B cell (primary cell): ENCODE data around the gene ACOT9. TPM values are rescaled to one million over a fixed set of nuclear protein-coding genes. Genes with fewer than 3 reads are reported as not detected.
A peak's percentile ranks its signal among the peaks of the same experiment; 100 is the strongest.

ENCODE experiments used
- ATAC-seq: fragments of 200-7000 bp; cut with Tn5 transposase; one replicate; pipeline ENCODE4 v1.10.0; 2021; ENCODE audit warnings: low read depth, mild to moderate bottlenecking, moderate number of reproducible peaks, moderate library complexity
- CTCF ChIA-PET: fragments of 350-600 bp; sonication (Branson Sonifier 250); formaldehyde crosslinking; loops from one replicate; lab custom pipeline; 2021; ENCODE audit warnings: antibody characterized with exemption, inconsistent platforms; lab: Charles Lee
- POLR2A ChIA-PET: fragments of 350-600 bp; sonication (Branson Sonifier 250); formaldehyde crosslinking; loops from one replicate; lab custom pipeline; 2021; ENCODE audit warnings: antibody characterized with exemption; lab: Charles Lee
- DNase-seq: peaks from one replicate; pipeline ENCODE4 v3.0.0; 2013
- H2AFZ ChIP-seq: 2 replicates; pipeline ENCODE4 v1.6.1; 2012; ENCODE audit warnings: mild to moderate bottlenecking, low read depth, low read length; ENCODE audit not compliant: insufficient read depth, poor library complexity, severe bottlenecking
- H3K27ac ChIP-seq, 2 donors: 1 replicate in 1 of 2; 2 replicates in 1 of 2; pipeline ENCODE4 v1.5.1; 2012 to 2013; ENCODE audit warnings: low read length in 2 of 2, mild to moderate bottlenecking in 2 of 2, moderate library complexity in 1 of 2
- H3K27me3 ChIP-seq, 4 experiments: fragments of 200-600 bp in 1 of 4; sonication (generic) in 1 of 4; replicated peaks in 1 of 4; 1 replicate in 2 of 4; 2 replicates in 2 of 4; pipeline versions ENCODE4 v1.6.1 to v1.7.0; 2013 to 2016; ENCODE audit warnings: low read length in 3 of 4, mild to moderate bottlenecking in 2 of 4, mixed read lengths in 1 of 4, moderate library complexity in 1 of 4; ENCODE audit not compliant: insufficient read depth in 4 of 4, control insufficient read depth in 3 of 4; ENCODE audit errors: control extremely low read depth in 1 of 4
- H3K36me3 ChIP-seq, 2 experiments: replicated peaks in 1 of 2; 1 replicate in 1 of 2; 2 replicates in 1 of 2; pipeline versions ENCODE4 v1.6.1 to v1.7.1; 2013; ENCODE audit warnings: low read length in 1 of 2; ENCODE audit not compliant: insufficient read depth in 2 of 2, control insufficient read depth in 1 of 2; ENCODE audit errors: control extremely low read depth in 1 of 2, extremely low read depth in 1 of 2
- H3K4me1 ChIP-seq, 2 donors: fragments of 200-600 bp in 1 of 2; sonication (generic) in 1 of 2; 1 replicate in 1 of 2; 2 replicates in 1 of 2; pipeline versions ENCODE4 v1.5.1 to v1.6.1; 2013 to 2017; ENCODE audit warnings: low read length in 2 of 2; ENCODE audit not compliant: control insufficient read depth in 2 of 2, insufficient read depth in 2 of 2
- H3K4me2 ChIP-seq: replicated peaks from 2 replicates; pipeline ENCODE3; 2012; ENCODE audit warnings: mild to moderate bottlenecking, low read depth, low read length; ENCODE audit not compliant: poor library complexity, severe bottlenecking
- H3K4me3 ChIP-seq, 5 experiments: fragments of 200-600 bp in 1 of 5; sonication (generic) in 1 of 5; 1 replicate in 3 of 5; 2 replicates in 2 of 5; pipeline versions ENCODE4 v1.5.1 to v1.7.0; 2011 to 2016; ENCODE audit warnings: low read length in 4 of 5, mild to moderate bottlenecking in 4 of 5, low read depth in 2 of 5, control low read depth in 1 of 5, moderate library complexity in 1 of 5; ENCODE audit not compliant: insufficient read depth in 1 of 5; ENCODE audit errors: control extremely low read depth in 1 of 5, extremely low read depth in 1 of 5
- H3K79me2 ChIP-seq: fragments of 200-600 bp; sonication (generic); one replicate; pipeline ENCODE4 v1.6.0; 2016; ENCODE audit warnings: low read length; ENCODE audit not compliant: control insufficient read depth, insufficient read depth
- H3K9ac ChIP-seq: fragments of 200-600 bp; sonication (generic); 2 replicates; pipeline ENCODE4 v1.6.1; 2017; ENCODE audit warnings: mild to moderate bottlenecking, low read length, moderate library complexity
- H3K9me3 ChIP-seq, 3 donors: one replicate each; pipeline versions ENCODE4 v1.6.1 to v1.7.1; 2013; ENCODE audit warnings: low read length in 2 of 3; ENCODE audit not compliant: control insufficient read depth in 2 of 3, insufficient read depth in 1 of 3; ENCODE audit errors: control extremely low read depth in 1 of 3
- H4K20me1 ChIP-seq: 2 replicates; pipeline ENCODE4 v1.6.0; 2012; ENCODE audit warnings: mild to moderate bottlenecking, low read length; ENCODE audit not compliant: insufficient read depth, control insufficient read depth, poor library complexity, severe bottlenecking
- H3K27ac Mint-ChIP-seq: one replicate; pipeline ENCODE4 v1.8.0; 2021; ENCODE audit warnings: mixed read lengths
- H3K27me3 Mint-ChIP-seq: one replicate; pipeline ENCODE4 v1.8.0; 2021; ENCODE audit warnings: mixed read lengths
- H3K4me1 Mint-ChIP-seq: one replicate; pipeline ENCODE4 v1.8.0; 2021; ENCODE audit warnings: mixed read lengths
- H3K4me3 Mint-ChIP-seq: one replicate; pipeline ENCODE4 v1.8.0; 2021; ENCODE audit warnings: mixed read lengths
- H3K9me3 Mint-ChIP-seq: one replicate; pipeline ENCODE4 v1.8.0; 2022; ENCODE audit warnings: mixed read lengths; ENCODE audit not compliant: insufficient read depth
- CTCF ChIP-seq: fragments of 200-600 bp; IDR thresholded peaks from one replicate; pipeline ENCODE4 v1.8.0; 2022; ENCODE audit warnings: antibody characterized with exemption, mild to moderate bottlenecking
- EZH2 ChIP-seq: IDR thresholded peaks from 2 replicates; pipeline ENCODE4 v1.6.1; 2012; ENCODE audit warnings: borderline replicate concordance, low read depth, mild to moderate bottlenecking, moderate library complexity, low read length; ENCODE audit not compliant: insufficient read depth, poor library complexity, severe bottlenecking
- WGBS: methylation state at CpG from one replicate; pipeline ENCODE4 v1.1.5; 2013; ENCODE audit warnings: missing lambda C conversion rate; ENCODE audit not compliant: insufficient coverage; 5-methylcytosine and 5-hydroxymethylcytosine counted together
- intact Hi-C: fragments of 100-400 bp; cut with micrococcal nuclease; formaldehyde crosslinking; loops from one replicate; pipeline ENCODE4 v1.10.0; 2022
- polyA plus RNA-seq: library from polyadenylated mRNA; depleted of rRNA; stranded (reverse); fragments of >200 nt; gene quantifications from 2 replicates; pipeline ENCODE4 v1.2.3, GENCODE V29; 2012
- total RNA-seq, 2 donors: library from RNA; stranded (reverse); fragments of 120-200 nt in 1 of 2; gene quantifications; 1 replicate in 1 of 2; 2 replicates in 1 of 2; pipeline versions ENCODE4 v1.2.3 to v1.2.4, GENCODE V29; 2013 to 2022

Gene ACOT9
- total and polyA plus RNA-seq, 2 donors (not counting 1 experiment from before 2014, with no cell fraction given): 23.9 to 31.3 TPM

- Histone ChIP-seq H4K20me1 (no peaks in the 10 kb centered on the region), H3K9me3 (no peaks in the 10 kb centered on the region), H3K4me3 (peak overlapping the region in 4 of 5 experiments; percentile 60 to 66 (median 64)), H3K9ac (peak overlapping the region; percentile 67), H3K27me3 (no peaks in the 10 kb centered on the region), H3K36me3 (peaks cover 1 to 8% of the 10 kb centered on the region in 2 experiments), H3K4me2 (peak overlapping the region; percentile 85), H3K27ac (peak overlapping the region; percentile 77 to 82), H2AFZ (peak overlapping the region; percentile 79), H3K4me1 (peaks cover 7 to 9% of the 10 kb centered on the region in 2 donors), H3K79me2 (peaks cover 8% of the 10 kb centered on the region)
- Mint-ChIP-seq H3K4me3 (peak overlapping the region; percentile 91), H3K9me3 (no peaks in the 10 kb centered on the region), H3K27me3 (no peaks in the 10 kb centered on the region), H3K27ac (peak overlapping the region; percentile 37), H3K4me1 (peaks cover 14% of the 10 kb centered on the region)
- 10% methylated on average over 1 of the region's 3 CpGs for WGBS
- ChIA-PET CTCF (interaction anchor here (1.0 to 2.5 kb wide), 4 partner anchors 10 to 386 kb away, joined by 3 to 12 read pairs (median 6); partner anchors contain the start of genes APOO, CXorf58 and EIF2S3), POLR2A (no interaction called here)
- DNase-seq (no peak), ATAC-seq (no peak)
- intact Hi-C loops: loop anchor here (5.0 to 10.0 kb wide), 3 partner anchors 236 to 814 kb away; partner anchors contain the start of genes APOO, CXorf58 and PDK3
- TF ChIP-seq CTCF (no peak), EZH2 (no peak)
Observed at GRCh38 chrX:23668335-23668734, 74.7 kb downstream of the ACOT9 start.
